ENCODE measurements around the gene GALNT6. TPM values are rescaled to one million over a fixed set of nuclear protein-coding genes. Genes with fewer than 3 reads are reported as not detected.

GALNT6 gene
- total RNA-seq, 2 donors from 2014 or later = 2.5 to 8.8 TPM

DNA sequence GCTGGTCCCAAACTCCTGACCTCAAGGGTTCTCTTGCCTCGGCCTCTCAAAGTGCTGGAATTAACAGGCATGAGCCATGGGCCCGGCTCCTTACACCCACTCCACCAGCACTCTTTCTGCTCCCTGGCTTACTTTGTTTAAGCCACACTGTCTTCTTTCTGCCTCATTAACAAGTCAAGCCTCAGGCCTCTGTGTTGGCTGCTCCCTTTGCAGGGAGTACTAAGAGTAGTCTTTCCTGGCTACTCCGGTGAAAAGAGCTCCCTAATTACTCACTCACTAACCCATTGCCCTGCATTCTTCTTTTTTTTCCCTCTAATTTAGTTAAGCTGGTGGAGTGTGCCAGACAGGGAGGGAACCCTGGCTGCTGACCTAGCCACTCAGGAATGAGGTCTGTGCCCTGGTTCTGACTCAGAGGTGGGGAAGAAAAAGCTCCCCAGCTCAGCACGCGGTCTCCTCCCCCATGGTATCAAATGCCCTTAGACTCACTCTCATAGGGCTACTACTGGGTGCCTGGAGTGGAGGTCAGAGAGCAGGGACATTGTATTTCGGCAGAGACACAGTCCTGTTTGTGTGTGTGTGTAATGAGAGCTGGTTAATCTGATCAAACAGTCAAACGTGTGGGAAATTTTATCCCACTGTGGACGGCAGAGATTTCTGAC, 19.8 kb downstream of the GALNT6 start:
- ATAC-seq = no peak
- Mint-ChIP-seq H3K27ac (no peak overlapping the region), H3K36me3 (peaks cover 10 to 13% of the 10 kb centered on the region in 2 donors), H3K9me3 (no peaks in the 10 kb centered on the region)
- no peak for DNase-seq (ENCODE audit: low spot score in 2 of 2)

GRCh38 chr12:51370667-51371066, 20.5 kb downstream of the GALNT6 start:
- Mint-ChIP-seq H3K36me3 (peaks cover 10 to 13% of the 10 kb centered on the region in 2 donors), H3K27ac (no peak overlapping the region), H3K9me3 (no peaks in the 10 kb centered on the region)
- ATAC-seq = no peak
- DNase-seq (ENCODE audit: low spot score in 2 of 2) = no peak

- H3K27ac Mint-ChIP-seq = peak overlapping the region; percentile 60 to 67
- peaks cover 1 to 13% of the 10 kb centered on the region in 2 donors for H3K36me3 Mint-ChIP-seq
- no peak for ATAC-seq
- no peak for DNase-seq (ENCODE audit: low spot score in 2 of 2)
- no peaks in the 10 kb centered on the region for H3K9me3 Mint-ChIP-seq
These were observed 21.6 kb downstream of the GALNT6 start for GRCh38 chr12:51369581-51369980.

DNA sequence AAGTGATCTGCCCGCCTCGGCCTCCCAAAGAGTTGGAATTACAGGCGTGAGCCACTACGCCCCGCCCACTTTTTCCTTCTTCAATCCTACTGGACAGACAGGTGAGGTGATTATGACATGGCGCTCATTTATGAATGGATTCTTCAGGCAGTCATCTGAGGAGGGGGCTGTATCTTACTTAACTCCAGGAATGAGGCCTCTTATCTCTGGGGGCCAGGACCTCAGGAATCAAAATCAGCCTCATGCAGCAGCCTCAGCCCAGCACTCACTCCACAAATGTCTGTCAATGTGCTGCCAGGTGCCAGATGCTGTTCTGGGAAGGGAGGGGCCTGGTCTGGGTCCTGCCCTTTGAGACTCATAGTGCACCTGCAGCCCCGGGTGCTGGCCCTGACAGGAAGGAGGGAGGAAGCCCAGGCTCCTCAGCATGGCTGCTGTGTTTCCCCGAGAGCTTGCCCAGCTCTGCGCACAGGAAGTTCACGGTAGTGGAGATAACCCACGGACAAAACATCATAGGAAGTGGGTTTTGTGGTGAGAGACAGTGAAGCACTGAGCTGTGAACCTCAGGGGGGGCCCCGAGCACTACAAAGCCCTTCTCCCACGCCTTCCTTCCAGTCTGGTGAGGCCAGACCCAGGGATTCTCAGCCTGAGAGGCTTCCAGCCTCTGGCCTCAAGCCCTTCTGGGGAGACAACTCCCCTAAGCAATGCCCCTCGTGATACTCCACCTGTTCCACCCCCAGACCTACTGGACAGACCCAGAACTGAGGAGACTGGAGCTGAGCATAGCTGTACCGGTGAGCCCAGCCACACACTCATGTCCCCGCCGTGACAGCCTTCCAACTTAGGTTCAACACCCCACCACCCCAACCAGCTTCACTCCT, 22.3 kb downstream of the GALNT6 start:
- peak; percentile 95 to 97 for ATAC-seq
- Mint-ChIP-seq H3K27ac (peak overlapping the region; percentile 60 to 82), H3K36me3 (peaks cover 2 to 13% of the 10 kb centered on the region in 2 donors), H3K9me3 (no peaks in the 10 kb centered on the region)
- peak; percentile 80 to 94 for DNase-seq (ENCODE audit: low spot score in 2 of 2)

DNA sequence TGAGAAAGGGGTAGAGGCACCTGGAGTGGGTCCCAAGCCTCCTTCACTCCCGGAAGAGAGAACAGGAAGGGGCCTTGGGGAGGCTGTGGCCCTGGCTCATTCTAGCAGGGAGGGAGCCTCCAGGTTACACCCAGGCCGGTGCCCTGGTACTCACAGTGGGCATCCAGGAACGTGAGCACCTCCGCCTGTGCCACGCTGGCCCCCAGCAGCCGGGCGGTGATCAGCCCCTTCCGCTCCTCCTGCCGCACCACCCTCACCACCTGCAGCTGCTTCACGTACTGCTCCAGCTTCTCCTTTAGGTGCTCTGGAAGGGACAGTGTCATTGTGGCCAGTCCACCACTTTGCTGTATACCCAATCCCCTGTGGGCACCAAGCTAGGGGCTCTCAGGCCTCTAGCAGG, 25.9 kb downstream of the GALNT6 start:
- ATAC-seq = no peak
- DNase-seq (ENCODE audit: low spot score in 2 of 2) = no peak
- Mint-ChIP-seq H3K36me3 (peaks cover 5 to 6% of the 10 kb centered on the region in 2 donors), H3K27ac (no peak overlapping the region), H3K9me3 (no peaks in the 10 kb centered on the region)

GRCh38 chr12:51364001-51364400, 27.2 kb downstream of the GALNT6 start:
- Mint-ChIP-seq H3K36me3 (peaks cover 6% of the 10 kb centered on the region in 2 donors), H3K27ac (no peak overlapping the region), H3K9me3 (no peaks in the 10 kb centered on the region)
- DNase-seq (ENCODE audit: low spot score in 2 of 2) (no peak), ATAC-seq (no peak)

GRCh38 chr12:51362747-51363342, 28.4 kb downstream of the GALNT6 start:
- no peaks in the 10 kb centered on the region for H3K9me3 Mint-ChIP-seq
- DNase-seq (ENCODE audit: low spot score in 2 of 2) = no peak
- H3K27ac Mint-ChIP-seq = no peak overlapping the region
- no peak for ATAC-seq
- H3K36me3 Mint-ChIP-seq = peaks cover 5 to 10% of the 10 kb centered on the region in 2 donors

- DNase-seq (ENCODE audit: low spot score in 2 of 2) = no peak
- Mint-ChIP-seq H3K36me3 (peaks cover under 1 to 10% of the 10 kb centered on the region in 2 donors), H3K27ac (no peak overlapping the region), H3K9me3 (no peaks in the 10 kb centered on the region)
- no peak for ATAC-seq
These were observed 28.9 kb downstream of the GALNT6 start for GRCh38 chr12:51362307-51362706.

DNA sequence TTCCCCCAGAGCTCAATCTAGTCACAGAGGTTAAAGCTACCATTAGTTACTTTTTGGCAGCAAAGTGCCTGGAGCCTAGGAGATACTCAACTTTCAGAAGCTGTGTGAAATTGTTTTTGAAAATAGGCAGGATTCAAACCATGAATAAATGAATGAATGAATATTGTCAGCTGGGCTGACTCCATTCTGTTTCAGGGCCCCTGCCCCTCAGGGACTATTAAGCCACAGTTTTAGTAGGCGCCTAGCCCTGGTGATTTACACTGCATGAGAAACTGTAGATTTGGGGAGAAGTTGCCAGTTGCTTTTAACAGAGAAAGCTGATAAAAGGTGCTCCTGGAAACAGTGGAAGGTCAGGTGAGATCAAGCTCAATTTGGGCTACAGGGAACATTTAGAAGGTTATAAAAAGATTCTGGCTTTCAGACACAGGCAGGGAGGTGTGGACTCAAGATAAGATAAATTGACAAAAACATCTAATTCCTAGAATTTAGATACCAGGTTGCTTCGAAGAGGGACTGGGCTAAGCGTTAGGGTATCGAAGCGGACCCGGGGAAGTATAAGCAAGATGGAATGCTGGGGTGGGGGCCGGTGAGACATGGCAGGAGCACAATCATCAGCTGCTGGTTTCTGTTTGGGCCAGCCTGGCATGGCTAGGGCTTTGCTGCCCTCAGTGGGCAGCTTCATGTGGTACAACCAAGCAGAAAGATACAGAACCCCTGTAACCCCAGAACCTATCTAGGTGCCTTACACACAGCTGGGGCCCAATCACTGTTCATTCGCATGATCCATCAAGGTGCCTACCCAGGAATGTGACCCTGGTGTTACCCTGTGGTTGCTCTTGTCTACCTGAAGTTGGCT, 29.8 kb downstream of the GALNT6 start:
- Mint-ChIP-seq H3K9me3 (no peaks in the 10 kb centered on the region), H3K27ac (no peak overlapping the region), H3K36me3 (peaks cover 6 to 10% of the 10 kb centered on the region in 2 donors)
- no peak for ATAC-seq
- DNase-seq (ENCODE audit: low spot score in 2 of 2) = no peak

GRCh38 chr12:51360315-51360714, 30.9 kb downstream of the GALNT6 start:
- no peak for DNase-seq (ENCODE audit: low spot score in 2 of 2)
- Mint-ChIP-seq H3K27ac (no peak overlapping the region), H3K9me3 (no peaks in the 10 kb centered on the region), H3K36me3 (peaks cover 6 to 10% of the 10 kb centered on the region in 2 donors)
- ATAC-seq = no peak

GRCh38 chr12:51359851-51360250, 31.4 kb downstream of the GALNT6 start:
- DNase-seq (ENCODE audit: low spot score in 2 of 2) (no peak), ATAC-seq (no peak)
- Mint-ChIP-seq H3K27ac (no peak overlapping the region), H3K36me3 (peaks cover 6 to 10% of the 10 kb centered on the region in 2 donors), H3K9me3 (no peaks in the 10 kb centered on the region)

DNA sequence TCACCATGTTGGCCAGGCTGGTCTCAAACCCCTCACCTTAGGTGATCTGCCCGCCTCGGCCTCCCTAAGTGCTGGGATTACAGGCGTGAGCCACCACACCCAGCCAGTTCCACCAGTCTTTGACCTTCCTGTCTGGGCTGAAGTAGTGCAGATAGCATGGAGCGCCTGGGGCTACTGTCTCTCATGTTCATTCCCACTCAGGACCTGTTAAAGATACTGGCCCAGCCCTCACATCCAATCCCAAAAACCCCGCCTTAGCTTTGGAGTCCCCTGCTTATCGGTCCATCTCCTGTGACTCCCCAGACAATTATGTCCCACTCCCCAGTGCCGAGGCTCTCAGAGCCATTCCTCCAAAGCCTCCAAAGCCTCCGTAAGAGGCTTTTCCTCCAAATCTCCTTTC, 32.7 kb downstream of the GALNT6 start:
- H3K9me3 Mint-ChIP-seq = no peaks in the 10 kb centered on the region
- DNase-seq (ENCODE audit: low spot score in 2 of 2) = no peak
- peak overlapping the region in 1 of 2 donors; percentile 60 for H3K27ac Mint-ChIP-seq
- ATAC-seq = no peak
- peaks cover 6% of the 10 kb centered on the region in 2 donors for H3K36me3 Mint-ChIP-seq

DNA sequence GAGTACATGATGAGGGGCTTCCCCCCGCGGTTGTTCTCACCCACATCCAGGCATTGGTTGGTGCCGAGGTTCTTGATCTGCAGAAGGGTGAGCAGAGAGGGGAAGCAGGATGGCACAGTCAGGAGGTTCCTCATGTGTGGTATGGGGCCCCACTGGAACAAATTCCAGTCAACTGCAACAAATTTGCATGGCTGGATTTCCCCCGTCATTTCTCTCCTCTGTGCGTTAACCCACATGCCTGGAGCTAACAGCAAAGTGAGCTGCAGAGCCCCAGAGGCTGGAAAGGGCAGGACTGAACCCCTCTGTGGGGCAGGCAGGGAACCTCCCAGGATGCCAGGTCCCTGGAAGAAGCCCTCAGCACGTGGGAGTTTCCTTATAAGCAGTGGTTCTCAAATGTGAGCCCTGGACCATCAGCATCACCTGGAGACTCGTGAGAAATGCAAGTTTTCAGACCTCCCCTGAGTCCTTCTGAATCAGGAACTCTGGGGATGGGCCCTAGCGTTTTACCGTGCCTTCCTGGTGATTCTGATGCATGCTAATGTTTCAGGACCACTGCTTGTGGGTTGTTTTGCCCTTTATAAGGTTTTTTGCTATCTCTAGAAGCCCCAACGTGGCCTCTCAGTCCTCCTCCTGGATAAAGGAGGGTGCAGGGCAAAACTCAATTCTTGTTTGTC, 33.7 kb downstream of the GALNT6 start:
- DNase-seq (ENCODE audit: low spot score in 2 of 2) (no peak), ATAC-seq (peak in 1 of 2 donors; percentile 51)
- H3K9me3 Mint-ChIP-seq = no peaks in the 10 kb centered on the region
- no peak overlapping the region for H3K27ac Mint-ChIP-seq
- H3K36me3 Mint-ChIP-seq = peaks cover 6% of the 10 kb centered on the region in 2 donors

DNA sequence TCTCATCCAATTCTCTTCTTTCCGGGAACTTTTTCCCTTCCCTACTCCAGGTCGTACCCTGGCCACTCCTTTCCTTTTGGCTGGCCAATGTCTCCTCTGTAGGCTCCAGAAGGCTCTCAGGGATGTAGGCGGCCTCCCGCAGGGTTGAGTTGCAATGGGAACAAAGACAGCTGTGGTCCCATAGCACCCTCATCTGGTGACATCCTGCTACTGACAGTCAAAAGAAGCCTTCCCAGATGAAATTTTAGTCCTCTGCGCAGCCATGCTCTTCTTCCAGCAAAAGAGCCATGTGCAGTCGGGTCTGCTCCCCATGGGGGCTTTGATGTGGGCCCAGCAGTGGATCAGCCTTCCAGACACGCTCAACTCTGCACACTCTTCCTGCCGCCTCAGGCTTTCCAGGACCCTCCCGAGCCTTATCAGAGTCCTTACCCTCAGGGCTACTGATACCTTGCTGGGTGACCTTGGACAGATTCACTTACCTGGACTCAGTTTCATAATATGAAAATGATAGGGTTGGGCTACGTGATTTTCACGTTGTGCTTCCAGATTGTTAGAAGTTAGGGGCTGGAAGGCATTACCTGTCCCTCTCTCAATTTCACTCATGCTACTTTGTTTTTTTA, 39.2 kb downstream of the GALNT6 start:
- Mint-ChIP-seq H3K27ac (peak overlapping the region in 1 of 2 donors; percentile 64), H3K9me3 (no peaks in the 10 kb centered on the region), H3K36me3 (peaks cover 0 to 3% of the 10 kb centered on the region in 2 donors)
- ATAC-seq (peak; percentile 59 to 66), DNase-seq (ENCODE audit: low spot score in 2 of 2) (peak in 1 of 2 donors; percentile 45)

DNA sequence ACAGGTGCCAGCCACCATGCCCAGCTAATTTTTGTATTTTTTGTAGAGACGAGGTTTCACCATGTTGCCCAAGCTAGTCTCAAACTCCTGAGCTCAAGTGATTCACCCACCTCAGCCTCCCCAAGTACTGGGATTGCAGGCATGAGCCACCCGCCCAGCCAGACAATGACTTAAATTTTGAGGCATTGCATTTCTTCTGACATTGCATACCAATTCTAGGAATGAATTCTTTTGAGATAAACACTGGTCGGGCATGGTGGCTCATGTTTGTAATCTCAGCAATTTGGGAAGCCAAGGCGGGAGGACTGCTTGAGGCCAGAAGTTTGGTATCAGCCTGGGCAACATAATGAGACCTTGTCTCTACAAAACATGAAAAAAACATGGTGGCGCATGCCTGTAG, 42.2 kb downstream of the GALNT6 start:
- no peaks in the 10 kb centered on the region for H3K36me3 Mint-ChIP-seq
- no peak for DNase-seq (ENCODE audit: low spot score in 2 of 2)
- no peak overlapping the region for H3K27ac Mint-ChIP-seq
- H3K9me3 Mint-ChIP-seq = no peaks in the 10 kb centered on the region
- ATAC-seq = no peak
